ENCODE results near the gene FETUB. TPM values are rescaled to one million over a fixed set of nuclear protein-coding genes. Genes with fewer than 3 reads are reported as not detected.

Gene FETUB
- not detected in 2 replicates for total RNA-seq

DNA sequence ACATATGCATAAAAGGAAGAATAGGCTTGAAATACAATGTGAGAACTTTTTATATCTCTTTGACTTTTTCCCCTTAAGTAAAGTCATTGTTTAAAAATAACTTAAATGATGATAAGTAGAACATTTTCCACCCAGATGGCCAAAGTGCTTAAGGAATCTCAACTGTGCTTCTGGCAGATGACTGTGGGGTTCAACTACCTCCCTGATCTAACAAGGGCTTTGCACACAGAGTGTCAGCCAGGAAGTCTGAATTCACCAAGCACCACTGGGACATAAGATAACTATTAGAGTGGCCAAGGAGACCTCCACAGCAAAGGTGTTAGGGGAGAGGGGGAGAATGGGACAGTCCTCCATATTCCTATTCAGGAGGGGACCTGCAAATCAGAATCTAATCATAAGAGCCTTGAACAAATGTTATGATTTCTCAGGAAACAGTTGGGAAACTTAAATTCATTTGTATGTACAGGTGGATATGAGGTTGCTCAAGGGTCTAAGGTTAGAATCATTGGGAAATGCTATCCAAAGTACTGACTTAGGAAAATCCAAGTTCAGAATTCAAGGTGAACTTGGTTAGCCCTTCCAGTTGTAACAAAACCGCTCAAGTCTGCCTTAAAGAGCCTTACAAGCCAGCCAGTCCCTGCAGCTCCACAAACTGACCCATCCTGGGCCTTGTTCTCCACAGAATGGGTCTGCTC lies at the start of gene FETUB:
FETUB (plus strand) TSS at position 622 of the 695 bp plus-strand sequence; CDS start at position 684, 62 bp downstream.

DNA sequence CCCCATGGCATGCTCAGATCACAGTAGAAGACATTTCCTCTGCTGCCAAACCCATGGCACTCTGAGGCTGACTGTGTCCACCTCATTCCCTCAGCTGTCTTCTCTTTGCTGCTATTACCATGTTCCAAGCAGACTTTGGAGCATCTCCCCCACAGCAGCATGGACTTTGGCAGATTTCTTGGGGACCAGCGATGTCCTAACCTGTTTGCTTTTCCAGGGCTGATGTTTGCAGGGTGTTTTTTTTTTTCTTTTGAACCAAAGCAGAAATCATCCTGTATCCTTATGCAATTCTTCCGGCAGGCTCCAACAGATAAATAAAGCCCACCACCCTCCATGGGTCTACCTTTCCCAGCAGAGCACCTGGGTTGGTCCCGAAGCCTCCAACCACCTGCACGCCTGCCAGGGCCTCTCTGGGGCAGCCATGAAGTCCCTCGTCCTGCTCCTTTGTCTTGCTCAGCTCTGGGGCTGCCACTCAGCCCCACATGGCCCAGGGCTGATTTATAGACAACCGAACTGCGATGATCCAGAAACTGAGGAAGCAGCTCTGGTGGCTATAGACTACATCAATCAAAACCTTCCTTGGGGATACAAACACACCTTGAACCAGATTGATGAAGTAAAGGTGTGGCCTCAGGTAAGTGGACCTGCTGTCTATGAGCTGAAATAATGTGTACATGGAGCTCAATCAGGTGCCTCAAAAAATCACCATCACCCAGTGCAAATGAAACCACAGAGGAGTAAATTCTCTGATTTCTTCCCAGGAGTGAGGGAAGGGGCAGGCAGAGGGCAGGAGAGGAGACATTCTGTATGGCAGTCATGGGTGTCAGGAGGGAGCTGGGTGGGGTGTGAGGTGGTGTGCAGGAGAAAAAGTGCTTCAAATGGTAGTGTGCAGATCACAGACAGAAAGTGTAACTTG lies 27.2 kb upstream of the FETUB start, which contains the start of gene AHSG:
AHSG (plus strand) TSS at position 340 of the 916 bp plus-strand sequence; CDS start at position 422, 82 bp downstream.

GRCh38 chr3:186665625-186666188 lies 25.5 kb downstream of the FETUB start, which contains the start of gene HRG:
HRG (plus strand) TSS chr3:186666014; CDS start chr3:186666032, 18 bp downstream.

Other genes starting within 250 kb of the FETUB start
- gene CRYGS, start 96.0 kb upstream of the FETUB start, total RNA-seq: 1.1 and 1.2 TPM in 2 replicates
- 14.7 and 14.9 TPM in 2 replicates for gene TBCCD1, start 73.1 kb upstream of the FETUB start, total RNA-seq
- gene DNAJB11, start 69.7 kb upstream of the FETUB start, total RNA-seq: 59.1 and 60.5 TPM in 2 replicates
- not detected in 2 replicates for gene AHSG, start 27.3 kb upstream of the FETUB start, total RNA-seq
- not detected in 2 replicates for gene HRG, start 25.6 kb downstream of the FETUB start, total RNA-seq
- not detected in 2 replicates for gene KNG1, start 77.0 kb downstream of the FETUB start, total RNA-seq
- gene EIF4A2, start 143.2 kb downstream of the FETUB start, total RNA-seq: 483 and 487 TPM in 2 replicates
- 16.4 and 27.2 TPM in 2 replicates for gene RFC4, start 166.1 kb downstream of the FETUB start, total RNA-seq
- gene ADIPOQ, start 202.3 kb downstream of the FETUB start, total RNA-seq: not detected in 2 replicates

All from aortic smooth muscle cell (primary cell).